Measurements from ENCODE around the gene SLC8A1. TPM values are rescaled to one million over a fixed set of nuclear protein-coding genes. Genes with fewer than 3 reads are reported as not detected.

SLC8A1 gene
- total RNA-seq, 4 donors from 2014 or later = 19.6 to 51.2 (median 31.2) TPM

DNA sequence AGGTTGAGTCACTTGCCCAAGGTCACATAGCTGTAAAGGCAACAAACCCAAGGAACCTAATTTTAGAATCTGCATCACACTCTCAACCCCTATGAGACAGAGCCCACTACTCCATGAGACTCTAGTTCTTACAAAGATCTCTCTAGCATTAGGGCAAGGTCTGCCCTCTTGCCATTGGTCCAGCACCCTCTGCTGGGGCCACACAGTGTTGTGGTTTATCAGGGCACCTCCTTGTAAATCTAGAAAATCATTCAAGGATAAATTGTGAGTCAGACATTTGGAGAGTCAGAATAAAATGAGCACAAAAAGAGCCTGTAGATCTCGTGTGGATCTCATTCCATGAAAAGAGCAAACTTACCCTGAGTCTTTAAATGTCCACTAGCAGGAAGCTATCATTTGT lies 91.2 kb downstream of the SLC8A1 start:
- H3K27ac ChIP-seq = no peak overlapping the region
- TF ChIP-seq, protein P1, sequence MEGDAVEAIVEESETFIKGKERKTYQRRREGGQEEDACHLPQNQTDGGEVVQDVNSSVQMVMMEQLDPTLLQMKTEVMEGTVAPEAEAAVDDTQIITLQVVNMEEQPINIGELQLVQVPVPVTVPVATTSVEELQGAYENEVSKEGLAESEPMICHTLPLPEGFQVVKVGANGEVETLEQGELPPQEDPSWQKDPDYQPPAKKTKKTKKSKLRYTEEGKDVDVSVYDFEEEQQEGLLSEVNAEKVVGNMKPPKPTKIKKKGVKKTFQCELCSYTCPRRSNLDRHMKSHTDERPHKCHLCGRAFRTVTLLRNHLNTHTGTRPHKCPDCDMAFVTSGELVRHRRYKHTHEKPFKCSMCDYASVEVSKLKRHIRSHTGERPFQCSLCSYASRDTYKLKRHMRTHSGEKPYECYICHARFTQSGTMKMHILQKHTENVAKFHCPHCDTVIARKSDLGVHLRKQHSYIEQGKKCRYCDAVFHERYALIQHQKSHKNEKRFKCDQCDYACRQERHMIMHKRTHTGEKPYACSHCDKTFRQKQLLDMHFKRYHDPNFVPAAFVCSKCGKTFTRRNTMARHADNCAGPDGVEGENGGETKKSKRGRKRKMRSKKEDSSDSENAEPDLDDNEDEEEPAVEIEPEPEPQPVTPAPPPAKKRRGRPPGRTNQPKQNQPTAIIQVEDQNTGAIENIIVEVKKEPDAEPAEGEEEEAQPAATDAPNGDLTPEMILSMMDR (IDR thresholded peaks at IDR 0.05) = no peak
- no peak for TF ChIP-seq POLR2A (IDR thresholded peaks at IDR 0.05)
- no peaks in the 10 kb centered on the region for H3K4me1 ChIP-seq

DNA sequence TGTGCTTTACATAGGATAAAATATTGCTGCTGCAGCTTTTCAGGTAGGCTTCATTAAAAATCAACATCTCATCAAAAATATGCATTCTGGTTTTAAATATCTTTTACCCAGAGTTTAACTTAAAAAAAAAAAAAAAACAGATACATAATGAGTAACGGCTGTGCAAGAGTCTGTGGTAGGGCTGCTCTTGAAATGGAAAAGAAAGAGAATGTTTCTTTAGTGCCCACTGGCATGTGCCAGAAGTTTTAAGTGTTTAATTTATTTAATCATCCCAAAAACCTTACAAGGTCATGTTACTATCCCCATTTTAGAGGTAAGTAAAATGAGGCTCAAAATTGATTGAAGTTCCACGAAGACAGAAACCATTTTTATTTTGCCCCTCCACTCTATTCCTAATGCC lies 92.1 kb downstream of the SLC8A1 start:
- no peaks in the 10 kb centered on the region for H3K4me1 ChIP-seq
- no peaks in the 10 kb centered on the region for H3K27me3 ChIP-seq
- H3K36me3 ChIP-seq = no peaks in the 10 kb centered on the region
- H3K27ac ChIP-seq = no peak overlapping the region
- no peak overlapping the region for H3K4me3 ChIP-seq
- TF ChIP-seq, protein P1 (IDR thresholded peaks at IDR 0.05) = no peak
- TF ChIP-seq POLR2A (IDR thresholded peaks at IDR 0.05) = no peak
- DNase-seq = no peak
- H3K9me3 ChIP-seq = no peaks in the 10 kb centered on the region

More for the DNA sequence above, 91.2 kb downstream of the SLC8A1 start:
- Histone ChIP-seq H3K4me3 (no peak overlapping the region), H3K27me3 (no peaks in the 10 kb centered on the region), H3K36me3 (no peaks in the 10 kb centered on the region), H3K9me3 (no peaks in the 10 kb centered on the region)
- no peak for DNase-seq

DNA sequence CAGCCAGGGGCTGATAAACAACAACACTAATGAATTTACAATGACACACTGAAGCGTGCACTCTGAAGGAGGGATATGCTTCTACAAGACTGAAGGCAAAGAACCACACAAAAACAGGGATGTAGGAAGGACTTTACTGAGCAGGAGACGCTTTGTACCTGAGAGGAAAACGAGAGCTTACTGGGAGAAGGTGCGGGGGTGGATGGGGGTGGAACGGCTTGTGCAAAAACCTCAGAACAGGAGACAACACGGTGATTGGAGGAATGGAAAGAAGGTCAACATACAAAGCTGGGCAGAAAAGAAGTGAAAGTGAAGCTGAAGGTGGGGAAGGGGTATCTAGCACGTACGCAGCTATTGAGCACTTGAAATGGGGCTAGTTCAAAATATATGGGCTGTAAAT lies 93.1 kb downstream of the SLC8A1 start:
- Histone ChIP-seq H3K27ac (no peak overlapping the region), H3K4me3 (no peak overlapping the region), H3K4me1 (no peaks in the 10 kb centered on the region), H3K27me3 (no peaks in the 10 kb centered on the region), H3K9me3 (no peaks in the 10 kb centered on the region), H3K36me3 (no peaks in the 10 kb centered on the region)
- TF ChIP-seq POLR2A (IDR thresholded peaks at IDR 0.05) = no peak
- TF ChIP-seq, protein P1 (IDR thresholded peaks at IDR 0.05) = no peak
- no peak for DNase-seq

DNA sequence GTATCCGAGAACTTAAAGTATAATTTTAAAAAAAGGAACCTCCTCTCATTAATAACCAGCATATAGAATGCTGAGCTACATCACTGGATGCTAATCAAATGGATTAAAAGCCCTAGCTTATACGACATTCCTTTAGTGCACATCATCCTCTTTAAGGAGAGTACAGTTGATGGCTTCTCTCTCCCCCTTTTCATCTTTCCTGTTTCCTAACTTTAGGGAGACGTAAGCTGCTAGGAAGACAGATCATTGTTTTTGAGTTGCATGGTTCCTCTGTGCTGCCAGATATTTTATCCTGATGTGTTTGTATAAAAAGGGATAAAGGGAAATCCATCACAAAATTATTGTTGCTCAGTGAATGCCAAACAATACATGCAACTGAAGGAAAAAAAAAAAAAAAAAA lies 94.2 kb downstream of the SLC8A1 start:
- H3K4me3 ChIP-seq = no peak overlapping the region
- no peak for DNase-seq
- TF ChIP-seq, protein P1 (IDR thresholded peaks at IDR 0.05) = no peak
- TF ChIP-seq POLR2A (IDR thresholded peaks at IDR 0.05) = no peak
- H3K27ac ChIP-seq = no peak overlapping the region
- H3K36me3 ChIP-seq = no peaks in the 10 kb centered on the region
- H3K27me3 ChIP-seq = no peaks in the 10 kb centered on the region
- no peaks in the 10 kb centered on the region for H3K4me1 ChIP-seq
- H3K9me3 ChIP-seq = no peaks in the 10 kb centered on the region

DNA sequence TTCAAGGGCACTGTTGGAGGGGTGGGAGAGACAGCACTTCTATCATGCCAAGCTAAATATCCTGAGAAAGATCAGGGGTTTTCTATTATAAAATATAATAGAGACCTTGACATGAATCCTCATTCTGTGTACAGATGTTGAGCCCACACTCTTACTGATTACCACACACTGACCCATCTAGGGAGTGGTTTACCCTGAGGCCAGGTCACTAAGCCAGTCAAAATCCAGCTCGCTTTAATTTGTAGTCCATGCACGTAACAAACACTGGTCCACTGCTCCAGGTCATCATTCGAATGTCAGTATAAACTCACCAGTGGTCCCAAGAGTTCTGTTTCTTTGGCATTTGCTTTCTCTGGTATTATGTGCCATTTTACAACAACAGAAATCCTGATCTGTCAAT lies 96.4 kb downstream of the SLC8A1 start:
- Histone ChIP-seq H3K4me1 (no peaks in the 10 kb centered on the region), H3K4me3 (no peak overlapping the region), H3K36me3 (no peaks in the 10 kb centered on the region), H3K9me3 (no peaks in the 10 kb centered on the region), H3K27me3 (no peaks in the 10 kb centered on the region), H3K27ac (no peak overlapping the region)
- no peak for TF ChIP-seq POLR2A (IDR thresholded peaks at IDR 0.05)
- TF ChIP-seq, protein P1 (IDR thresholded peaks at IDR 0.05) = no peak
- DNase-seq = no peak

DNA sequence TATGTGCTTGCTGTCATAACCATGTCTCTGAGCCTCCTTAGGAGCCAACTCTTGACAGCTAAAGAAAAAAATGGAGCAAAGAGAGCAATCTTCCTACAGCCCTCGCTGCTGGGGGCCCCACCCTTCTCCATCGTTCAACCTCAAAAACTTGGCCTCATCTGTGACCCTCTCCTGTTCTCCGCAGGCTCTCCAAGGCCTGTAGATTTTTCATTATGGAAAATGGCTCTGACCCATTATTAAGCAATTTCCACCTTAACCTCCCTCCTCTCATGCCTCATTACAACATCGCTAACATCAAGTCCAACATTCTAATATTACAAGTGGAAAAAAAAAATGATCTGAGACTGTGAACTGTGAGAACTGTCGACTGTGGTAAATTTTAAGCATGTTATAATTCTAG lies 98.7 kb downstream of the SLC8A1 start:
- Histone ChIP-seq H3K36me3 (no peaks in the 10 kb centered on the region), H3K4me1 (no peaks in the 10 kb centered on the region), H3K4me3 (no peak overlapping the region), H3K27me3 (no peaks in the 10 kb centered on the region), H3K9me3 (no peaks in the 10 kb centered on the region), H3K27ac (peak overlapping the region in 2 of 4 donors; percentile 41)
- no peak for DNase-seq
- no peak for TF ChIP-seq POLR2A (IDR thresholded peaks at IDR 0.05)
- TF ChIP-seq, protein P1 (IDR thresholded peaks at IDR 0.05) = no peak

All from Peyer's patch (tissue), 4 donors.